Measurements from ENCODE around the gene SLC16A11.
"Not testable (repeated sequence)": the region's sequence is repeated elsewhere in the genome, so short reads cannot be mapped to it uniquely, and the experiment has no call there.

The SLC16A11 gene

DNA sequence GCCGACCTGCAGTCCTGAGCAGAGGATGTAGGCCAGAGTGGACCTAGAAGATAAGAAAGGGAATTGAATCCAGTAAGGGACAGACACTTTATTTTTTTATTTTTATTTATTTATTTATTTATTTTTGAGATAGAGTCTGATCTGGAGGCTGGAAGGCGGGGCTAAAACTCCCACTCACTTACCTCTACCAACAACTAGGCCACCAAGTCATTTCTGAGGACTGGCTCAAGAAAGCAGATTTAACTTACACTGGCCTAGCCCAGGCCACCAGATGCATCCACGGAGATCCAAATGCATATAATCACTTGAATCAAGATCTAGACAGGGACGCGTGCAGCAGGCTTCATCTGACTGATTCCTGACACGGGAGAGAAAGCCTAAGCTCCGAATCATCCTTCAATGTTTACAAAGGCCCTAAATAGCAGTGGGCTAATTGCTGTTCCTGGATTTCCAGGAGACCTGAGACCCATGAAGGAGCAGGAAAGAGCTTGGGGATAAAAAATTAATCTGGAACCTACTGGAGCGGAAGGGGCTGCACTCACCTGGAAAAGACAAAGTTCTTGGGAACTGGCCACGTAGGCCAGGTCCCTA, 49.1 kb downstream of the SLC16A11 start:
- Histone ChIP-seq H3K9me3 (ENCODE audit: insufficient read depth, low read depth, low read length) (no peaks in the 10 kb centered on the region), H4K20me1 (ENCODE audit: insufficient read depth, low read length, poor library complexity, severe bottlenecking) (no peaks in the 10 kb centered on the region), H3K27me3 (ENCODE audit: insufficient read depth, low read length, poor library complexity, severe bottlenecking) (no peaks in the 10 kb centered on the region), H3K4me3 (ENCODE audit: low read length, poor library complexity, severe bottlenecking) (no peak overlapping the region), H2AFZ (ENCODE audit: low read length) (no peak overlapping the region), H3K4me1 (ENCODE audit: insufficient read depth, low read length, poor library complexity, severe bottlenecking) (no peaks in the 10 kb centered on the region), H3F3A (ENCODE audit: low read depth) (no peaks in the 10 kb centered on the region), H3K79me2 (ENCODE audit: insufficient read depth, low read length) (no peaks in the 10 kb centered on the region), H3K36me3 (ENCODE audit: insufficient read depth, low read length) (peaks cover 9% of the 10 kb centered on the region; the same call in 1 of the 2 replicates), H3K9me2 (replicated peaks; ENCODE audit: low read depth, low read length) (no peaks in the 10 kb centered on the region), H3K9ac (ENCODE audit: low read depth, low read length, poor library complexity, severe bottlenecking) (no peak overlapping the region), H3K4me2 (ENCODE audit: low read depth, low read length, poor library complexity, severe bottlenecking) (no peak overlapping the region)
- TF ChIP-seq CTCF (conservative IDR thresholded peaks at IDR 0.05; ENCODE audit: low read length) (no peak), EZH2phosphoT487 (IDR thresholded peaks at IDR 0.05; ENCODE audit: borderline replicate concordance) (no peak)

DNA sequence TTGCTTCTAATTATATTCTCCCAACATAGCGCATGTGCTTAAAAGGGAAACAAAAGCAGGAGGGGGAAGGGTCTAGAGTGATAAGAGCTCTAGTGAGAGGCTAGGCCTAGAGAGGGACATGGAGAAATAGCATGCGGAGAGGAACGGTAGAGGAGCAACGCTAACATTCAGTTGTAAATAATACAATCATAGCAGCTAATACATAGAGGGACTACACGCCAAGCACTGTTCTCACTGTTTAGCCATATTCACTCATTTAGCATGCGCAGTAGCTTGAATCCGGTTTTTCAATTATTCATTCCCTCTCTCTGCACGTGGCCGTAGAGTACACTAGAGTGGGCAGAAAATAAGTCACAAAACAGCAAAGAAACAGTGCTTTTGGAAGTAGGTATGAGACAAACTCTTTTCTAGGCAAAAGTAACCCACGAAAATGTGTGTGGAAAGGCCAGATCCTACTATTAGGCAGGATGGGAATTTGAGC, 49.7 kb downstream of the SLC16A11 start:
- Histone ChIP-seq H3K9me3 (ENCODE audit: insufficient read depth, low read depth, low read length) (no peaks in the 10 kb centered on the region), H3K9me2 (replicated peaks; ENCODE audit: low read depth, low read length) (no peaks in the 10 kb centered on the region), H4K20me1 (ENCODE audit: insufficient read depth, low read length, poor library complexity, severe bottlenecking) (no peaks in the 10 kb centered on the region), H3K9ac (ENCODE audit: low read depth, low read length, poor library complexity, severe bottlenecking) (no peak overlapping the region), H3K4me1 (ENCODE audit: insufficient read depth, low read length, poor library complexity, severe bottlenecking) (no peaks in the 10 kb centered on the region), H3K36me3 (ENCODE audit: insufficient read depth, low read length) (peaks cover 5% of the 10 kb centered on the region; the same call in 1 of the 2 replicates), H3K4me2 (ENCODE audit: low read depth, low read length, poor library complexity, severe bottlenecking) (no peak overlapping the region), H2AFZ (ENCODE audit: low read length) (no peak overlapping the region), H3K27me3 (ENCODE audit: insufficient read depth, low read length, poor library complexity, severe bottlenecking) (no peaks in the 10 kb centered on the region), H3F3A (ENCODE audit: low read depth) (no peaks in the 10 kb centered on the region), H3K79me2 (ENCODE audit: insufficient read depth, low read length) (no peaks in the 10 kb centered on the region), H3K4me3 (ENCODE audit: low read length, poor library complexity, severe bottlenecking) (no peak overlapping the region)
- TF ChIP-seq CTCF (conservative IDR thresholded peaks at IDR 0.05; ENCODE audit: low read length) (no peak), EZH2phosphoT487 (IDR thresholded peaks at IDR 0.05; ENCODE audit: borderline replicate concordance) (no peak)

DNA sequence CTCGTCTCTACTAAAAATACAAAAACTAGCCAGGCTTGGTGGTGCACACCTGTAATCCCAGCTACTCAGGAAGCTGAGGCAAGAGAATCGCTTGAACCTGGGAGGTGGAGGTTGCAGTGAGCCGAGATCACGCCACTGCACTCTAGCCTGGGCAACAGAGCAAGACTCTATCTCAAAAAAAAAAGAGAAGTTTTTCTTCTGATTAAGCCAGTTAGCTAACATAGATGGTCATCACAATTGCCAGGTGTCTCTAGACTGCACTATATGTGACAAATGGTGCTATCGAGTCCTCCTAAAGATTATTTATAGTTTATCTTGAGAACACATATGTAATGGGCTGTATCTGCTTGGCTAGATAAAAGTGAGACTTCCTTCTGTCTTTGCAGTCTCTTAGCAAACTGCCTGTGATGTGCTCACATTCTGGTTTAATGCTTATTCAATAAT, 50.3 kb downstream of the SLC16A11 start:
- H3K9ac ChIP-seq (ENCODE audit: low read depth, low read length, poor library complexity, severe bottlenecking); H2AFZ ChIP-seq (ENCODE audit: low read length); H3K9me3 ChIP-seq (ENCODE audit: insufficient read depth, low read depth, low read length); H3K79me2 ChIP-seq (ENCODE audit: insufficient read depth, low read length); H3F3A ChIP-seq (ENCODE audit: low read depth); H3K9me2 ChIP-seq (replicated peaks; ENCODE audit: low read depth, low read length); H3K4me3 ChIP-seq (ENCODE audit: low read length, poor library complexity, severe bottlenecking); H3K36me3 ChIP-seq (ENCODE audit: insufficient read depth, low read length); H4K20me1 ChIP-seq (ENCODE audit: insufficient read depth, low read length, poor library complexity, severe bottlenecking); H3K27me3 ChIP-seq (ENCODE audit: insufficient read depth, low read length, poor library complexity, severe bottlenecking); H3K4me2 ChIP-seq (ENCODE audit: low read depth, low read length, poor library complexity, severe bottlenecking); H3K4me1 ChIP-seq (ENCODE audit: insufficient read depth, low read length, poor library complexity, severe bottlenecking): not testable (repeated sequence)

All from Loucy (cell line).